NCI-H526 (cell line): ENCODE data around the gene CEP250.
A peak's percentile ranks its signal among the peaks of the same experiment; 100 is the strongest.
"Not testable (repeated sequence)": the region's sequence is repeated elsewhere in the genome, so short reads cannot be mapped to it uniquely, and the experiment has no call there.

ENCODE experiments used
- DNase-seq, 2 experiments: peaks; one replicate each; lab custom pipeline; 2025; lab: John Stamatoyannopoulos, UW

Gene CEP250, protein sequence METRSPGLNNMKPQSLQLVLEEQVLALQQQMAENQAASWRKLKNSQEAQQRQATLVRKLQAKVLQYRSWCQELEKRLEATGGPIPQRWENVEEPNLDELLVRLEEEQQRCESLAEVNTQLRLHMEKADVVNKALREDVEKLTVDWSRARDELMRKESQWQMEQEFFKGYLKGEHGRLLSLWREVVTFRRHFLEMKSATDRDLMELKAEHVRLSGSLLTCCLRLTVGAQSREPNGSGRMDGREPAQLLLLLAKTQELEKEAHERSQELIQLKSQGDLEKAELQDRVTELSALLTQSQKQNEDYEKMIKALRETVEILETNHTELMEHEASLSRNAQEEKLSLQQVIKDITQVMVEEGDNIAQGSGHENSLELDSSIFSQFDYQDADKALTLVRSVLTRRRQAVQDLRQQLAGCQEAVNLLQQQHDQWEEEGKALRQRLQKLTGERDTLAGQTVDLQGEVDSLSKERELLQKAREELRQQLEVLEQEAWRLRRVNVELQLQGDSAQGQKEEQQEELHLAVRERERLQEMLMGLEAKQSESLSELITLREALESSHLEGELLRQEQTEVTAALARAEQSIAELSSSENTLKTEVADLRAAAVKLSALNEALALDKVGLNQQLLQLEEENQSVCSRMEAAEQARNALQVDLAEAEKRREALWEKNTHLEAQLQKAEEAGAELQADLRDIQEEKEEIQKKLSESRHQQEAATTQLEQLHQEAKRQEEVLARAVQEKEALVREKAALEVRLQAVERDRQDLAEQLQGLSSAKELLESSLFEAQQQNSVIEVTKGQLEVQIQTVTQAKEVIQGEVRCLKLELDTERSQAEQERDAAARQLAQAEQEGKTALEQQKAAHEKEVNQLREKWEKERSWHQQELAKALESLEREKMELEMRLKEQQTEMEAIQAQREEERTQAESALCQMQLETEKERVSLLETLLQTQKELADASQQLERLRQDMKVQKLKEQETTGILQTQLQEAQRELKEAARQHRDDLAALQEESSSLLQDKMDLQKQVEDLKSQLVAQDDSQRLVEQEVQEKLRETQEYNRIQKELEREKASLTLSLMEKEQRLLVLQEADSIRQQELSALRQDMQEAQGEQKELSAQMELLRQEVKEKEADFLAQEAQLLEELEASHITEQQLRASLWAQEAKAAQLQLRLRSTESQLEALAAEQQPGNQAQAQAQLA (N-terminal part only)

DNA sequence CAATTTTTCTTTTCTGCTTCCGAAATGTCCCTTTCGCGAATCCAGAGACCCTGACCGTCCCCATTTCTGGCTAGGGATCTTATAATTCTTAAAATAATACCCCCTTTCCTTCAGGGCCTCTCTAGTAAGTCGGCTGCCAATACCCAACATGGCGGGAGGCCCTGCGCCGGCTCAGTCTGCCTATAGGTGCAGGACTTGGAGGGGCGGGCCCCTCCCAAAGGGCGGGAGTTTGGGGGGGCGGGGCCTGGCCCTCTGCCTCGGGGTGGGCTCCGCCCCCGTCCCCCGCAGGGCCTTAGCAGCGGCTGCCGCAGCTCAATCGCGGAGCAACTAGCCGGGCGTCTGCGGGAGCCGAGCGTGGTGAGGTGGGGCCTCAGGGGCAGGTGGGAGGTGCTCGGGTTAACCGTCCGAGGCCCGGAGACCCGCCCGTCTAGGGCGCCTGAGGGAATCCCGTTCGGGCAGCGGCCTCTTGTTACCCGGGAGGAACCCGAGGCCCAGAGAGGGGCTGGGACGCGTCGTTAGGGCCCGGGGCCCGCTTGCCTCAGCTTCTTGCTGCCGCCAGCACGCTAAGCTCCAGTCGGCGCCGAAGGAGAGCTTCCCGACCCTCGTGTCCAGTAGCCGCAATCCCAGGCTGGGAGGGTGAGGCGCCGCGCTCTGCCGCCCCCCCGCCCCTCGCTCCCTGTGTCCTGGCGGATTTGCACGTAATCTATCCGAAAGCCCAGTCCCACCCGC lies at the start of gene CEP250:
CEP250 (plus strand) TSS at position 718 of the 729 bp plus-strand sequence. CDS start 6,770 bp downstream, outside the sequence.
- DNase-seq: peak; percentile 99

DNA sequence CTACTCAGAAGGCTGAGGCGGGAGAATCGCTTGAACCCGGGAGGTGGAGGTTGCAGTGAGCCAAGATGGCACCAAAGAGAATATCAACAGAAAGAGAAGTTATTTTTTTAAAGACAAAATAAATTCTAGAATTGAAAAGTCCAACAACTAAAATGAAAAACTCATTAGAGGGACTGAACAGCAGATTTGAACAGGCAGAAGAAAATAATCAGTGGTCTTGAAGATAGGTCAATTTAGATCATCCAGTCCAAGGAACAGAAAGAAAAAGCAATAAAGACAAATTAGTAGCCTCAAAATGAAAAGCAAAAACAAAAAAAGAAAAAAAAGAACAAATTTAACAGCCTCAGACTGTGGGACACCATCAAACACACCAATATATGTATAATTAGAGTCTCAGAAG lies 49.6 kb upstream of the CEP250 start:
- no peak for DNase-seq

DNA sequence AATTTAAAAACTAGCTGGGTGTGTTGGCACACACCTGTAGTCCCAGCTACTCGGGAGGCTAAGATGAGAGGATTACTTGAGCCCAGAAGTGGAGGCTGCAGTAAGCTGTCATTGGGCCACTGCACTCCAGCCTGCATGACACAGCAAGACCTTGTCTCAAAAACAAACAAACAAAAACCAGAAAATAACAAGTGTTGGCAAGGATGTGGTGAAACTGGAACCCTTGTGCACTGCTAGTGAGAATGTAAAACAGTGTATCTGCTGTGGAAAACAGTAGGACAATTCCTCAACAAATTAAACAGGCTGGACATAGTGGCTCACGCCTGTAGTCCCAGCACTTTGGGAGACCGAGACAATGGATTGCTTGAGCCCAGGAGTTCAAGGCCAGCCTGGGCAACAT lies 47.1 kb upstream of the CEP250 start:
- no peak for DNase-seq

DNA sequence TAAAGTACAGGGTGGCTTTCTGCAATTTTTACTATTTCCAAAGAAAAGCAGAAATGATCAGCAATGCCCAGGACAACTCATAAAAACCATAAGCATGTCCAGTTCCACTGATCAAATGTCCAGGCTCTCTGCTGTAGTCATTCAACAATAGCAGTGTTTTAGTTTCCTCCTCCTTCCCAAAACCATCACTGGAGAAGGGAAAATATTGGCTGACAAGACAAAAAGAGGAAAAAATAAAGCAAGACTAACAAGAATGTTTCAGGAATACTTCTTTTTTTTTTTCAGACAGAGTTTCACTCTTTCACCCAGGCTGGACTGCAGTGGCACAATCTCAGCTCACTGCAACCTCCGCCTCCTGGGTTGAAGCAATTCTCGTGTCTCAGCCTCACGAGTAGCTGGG lies 45.9 kb upstream of the CEP250 start:
- DNase-seq: no peak

DNA sequence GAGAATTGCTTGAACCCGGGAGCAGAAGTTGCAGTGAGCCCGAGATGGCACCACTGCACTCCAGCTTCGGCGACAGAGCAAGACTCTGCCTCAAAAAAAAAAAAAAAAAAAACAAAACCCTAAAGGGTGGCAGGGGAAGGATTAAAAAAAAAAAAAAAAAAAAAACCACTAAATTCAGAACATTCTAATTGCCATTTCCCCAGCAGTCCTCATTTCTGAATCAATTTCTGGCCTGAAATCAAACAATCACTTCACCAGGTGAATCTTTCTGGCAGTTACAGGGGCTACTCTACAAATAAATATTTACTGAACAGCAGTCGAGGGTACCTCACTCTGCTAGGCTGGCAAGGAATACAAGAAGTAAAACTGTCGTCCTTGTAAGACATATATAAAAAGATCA lies 44.8 kb upstream of the CEP250 start:
- DNase-seq: no peak

DNA sequence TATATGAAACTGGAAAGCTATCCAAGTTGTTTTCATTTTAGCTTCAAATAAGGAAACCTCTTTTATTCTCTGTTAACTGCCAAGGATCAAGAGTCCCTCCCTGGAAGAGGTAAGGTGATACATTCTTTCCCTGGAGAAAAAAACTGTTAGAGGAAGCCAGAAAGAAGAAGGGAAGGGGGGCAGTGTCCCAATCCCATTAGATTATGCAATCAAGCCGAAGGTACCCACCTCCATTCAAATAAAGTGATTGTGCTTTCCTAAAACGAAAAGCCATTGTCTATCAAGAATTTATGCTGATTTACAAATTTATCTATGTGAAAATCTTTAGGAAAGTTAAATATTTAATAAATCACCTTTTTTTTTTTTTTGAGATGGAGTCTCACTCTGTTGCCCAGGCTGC lies 34.1 kb upstream of the CEP250 start:
- DNase-seq: no peak

DNA sequence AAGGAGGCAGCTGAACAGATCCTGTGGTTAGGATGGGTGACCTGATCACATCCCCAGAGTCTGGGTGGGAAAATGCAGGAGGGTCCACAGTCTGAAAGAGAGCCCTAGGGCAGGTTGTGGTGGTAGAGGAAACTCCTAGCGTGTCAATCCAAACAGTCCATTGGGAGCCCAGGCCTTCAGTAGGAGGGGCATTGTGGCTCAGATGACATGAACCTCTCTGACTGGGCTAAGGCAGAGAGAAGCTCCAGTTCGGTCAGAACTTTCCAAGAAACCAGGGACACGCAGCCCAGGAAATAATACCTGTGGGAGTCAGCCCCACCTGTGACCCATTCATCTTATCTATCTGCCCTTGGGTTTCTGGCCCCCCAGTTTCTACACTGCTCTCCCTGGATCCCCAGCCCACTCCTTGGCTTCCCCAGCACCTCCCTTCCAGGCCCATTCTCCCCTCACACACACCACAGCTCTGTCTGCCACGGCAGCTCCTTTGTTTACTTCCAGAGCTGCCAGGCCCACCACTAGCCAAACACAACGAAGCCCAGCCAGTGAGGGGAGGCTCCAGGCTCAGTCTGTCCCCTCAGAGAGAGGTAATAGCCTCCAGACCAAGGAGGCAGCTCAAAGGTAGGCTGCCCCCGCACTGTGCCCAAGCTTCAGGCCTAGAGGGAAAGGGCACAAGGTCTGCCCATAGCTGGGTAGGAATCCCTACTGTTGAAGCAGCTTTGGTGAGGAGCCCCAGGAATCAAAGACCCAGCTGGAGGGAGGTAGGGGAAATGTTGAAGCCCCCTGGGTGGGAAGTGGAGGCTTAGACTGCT lies 23.6 kb upstream of the CEP250 start:
- no peak for DNase-seq

DNA sequence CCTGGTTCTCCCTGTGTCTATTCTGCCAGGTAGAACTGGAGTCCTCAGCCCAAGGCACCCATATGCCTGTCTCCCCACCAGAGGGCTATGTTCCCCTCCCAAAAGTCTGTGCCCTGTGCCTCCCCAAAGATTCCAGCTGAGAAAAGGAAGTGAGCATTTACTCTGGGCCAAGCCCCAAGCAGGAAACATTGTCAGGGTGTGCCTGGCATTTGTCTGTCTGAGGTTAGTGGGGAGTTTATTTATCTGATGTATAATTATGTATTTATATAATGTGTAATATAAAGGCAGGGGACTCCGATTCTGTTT lies 23.0 kb upstream of the CEP250 start:
- no peak for DNase-seq

DNA sequence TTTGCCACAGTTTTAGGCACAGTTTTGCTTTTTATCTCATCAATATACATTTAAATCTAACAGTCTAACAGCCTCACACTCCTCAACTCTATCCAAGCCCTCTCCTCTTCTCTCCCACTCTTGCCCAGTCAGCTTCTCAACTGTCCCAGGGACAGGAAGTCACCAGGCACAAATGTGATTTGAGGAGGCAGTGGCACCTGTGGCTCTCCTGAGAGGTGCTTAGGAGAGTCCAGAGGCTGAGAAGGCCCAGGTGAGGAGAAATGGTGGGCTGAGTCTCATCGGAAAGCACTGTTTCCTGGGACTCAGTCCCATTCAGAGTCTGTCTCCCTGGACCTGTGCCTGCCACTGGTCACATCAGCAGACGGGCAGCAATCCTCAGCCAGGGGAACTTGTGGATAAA lies 22.1 kb upstream of the CEP250 start:
- no peak for DNase-seq

DNA sequence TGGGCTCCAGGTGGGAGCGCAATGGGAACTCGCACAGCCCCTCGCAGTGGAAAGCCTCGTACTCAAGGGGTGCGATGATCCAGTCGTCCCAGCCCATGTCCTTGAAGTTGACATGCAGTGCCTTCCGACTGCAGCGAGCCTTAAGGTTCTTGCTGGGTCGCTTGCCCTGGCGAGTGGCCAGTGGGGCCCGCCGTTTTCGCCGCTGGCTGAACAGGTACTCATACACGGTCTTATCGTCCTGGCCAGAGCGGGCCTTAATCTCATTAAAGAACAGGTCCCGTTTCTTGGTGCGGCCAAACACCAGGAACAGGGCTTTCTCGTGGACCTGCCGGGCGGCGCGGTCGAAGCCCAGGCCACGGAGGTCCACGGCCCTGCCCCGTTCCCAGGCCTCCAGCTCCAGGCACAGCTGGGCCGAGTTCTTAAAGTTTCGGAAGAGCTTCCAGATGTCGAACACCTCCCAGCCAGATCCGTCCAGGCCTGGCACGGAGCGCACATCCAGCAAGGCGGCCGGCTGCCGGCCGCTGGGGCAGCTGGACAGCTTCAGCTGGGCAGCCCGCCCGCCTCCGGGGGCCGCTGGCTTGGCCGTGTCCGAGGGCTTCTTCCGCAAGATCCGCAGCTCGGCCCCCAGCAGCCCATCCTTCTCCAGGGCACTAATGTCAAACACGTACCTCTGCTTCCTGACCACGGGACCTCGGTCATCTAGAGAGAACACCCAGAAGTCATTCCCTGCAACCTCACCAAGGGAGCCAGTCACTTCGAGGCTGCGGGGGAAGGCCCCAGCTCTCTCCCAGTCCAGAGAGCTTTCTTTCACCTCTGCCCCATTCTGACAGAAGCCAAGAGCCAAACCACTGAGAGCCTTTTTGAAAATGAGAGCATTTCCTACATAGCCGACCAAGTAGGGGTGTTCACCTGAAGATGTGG lies 21.1 kb upstream of the CEP250 start:
- DNase-seq: no peak

DNA sequence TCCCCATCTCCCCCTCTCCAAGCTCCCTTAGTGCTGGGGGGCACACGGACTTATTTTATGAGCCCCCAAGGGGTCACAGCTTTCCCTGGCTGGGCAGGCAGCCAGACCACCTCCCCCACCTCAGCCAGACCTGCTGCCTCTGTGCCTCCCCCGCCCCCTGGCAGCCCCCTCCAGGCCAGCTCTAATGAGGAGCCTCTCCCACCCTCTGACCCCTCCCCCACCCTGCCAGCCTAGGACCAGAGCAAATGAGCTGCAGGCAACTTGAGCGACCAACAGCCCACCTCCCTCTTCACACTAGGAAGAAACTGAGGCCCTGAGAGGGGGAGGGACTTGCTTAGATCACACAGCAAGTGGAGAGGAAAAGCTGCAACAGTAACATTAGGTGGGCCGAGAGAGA lies 19.2 kb upstream of the CEP250 start:
- no peak for DNase-seq

DNA sequence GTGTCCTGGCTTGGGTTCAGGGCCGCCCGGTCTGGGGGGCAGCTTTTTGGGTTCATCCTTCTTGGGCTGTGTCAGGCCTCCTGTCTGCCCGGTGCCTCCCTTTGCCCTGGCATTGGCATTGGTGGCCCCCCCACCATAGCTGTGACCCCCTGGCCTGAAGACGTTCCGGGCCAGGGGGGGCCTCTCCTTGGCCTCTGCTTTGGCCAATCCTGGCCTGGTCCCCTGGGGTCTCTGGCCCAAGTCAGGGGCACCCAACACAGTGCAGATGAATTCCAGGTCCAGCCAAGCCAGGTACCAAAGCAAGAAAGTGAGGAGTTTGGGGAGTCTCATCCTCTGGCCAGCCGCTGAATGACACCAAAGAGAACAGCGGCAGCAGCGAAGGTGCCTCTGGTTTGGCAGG lies 17.8 kb upstream of the CEP250 start:
- DNase-seq: no peak

DNA sequence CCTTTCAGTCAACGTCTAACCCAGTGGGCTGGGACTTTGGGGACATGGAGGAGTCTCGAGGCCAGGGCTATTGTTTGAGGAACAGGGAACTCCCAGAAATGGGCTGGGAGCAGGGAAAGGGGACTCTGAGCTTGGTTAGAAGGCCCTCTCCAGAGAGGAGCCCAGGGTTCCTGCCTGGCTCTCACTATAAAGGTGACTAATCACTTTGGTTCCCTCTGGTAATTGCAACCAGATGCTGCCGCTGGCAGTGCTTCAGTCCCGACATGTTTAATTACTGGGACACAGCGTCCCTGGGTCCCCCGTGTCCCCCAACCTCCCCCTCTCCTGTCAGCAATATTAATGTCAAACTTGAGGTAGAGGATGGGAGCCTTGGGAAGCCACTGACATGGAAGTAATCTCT lies 12.4 kb upstream of the CEP250 start:
- DNase-seq: no peak

DNA sequence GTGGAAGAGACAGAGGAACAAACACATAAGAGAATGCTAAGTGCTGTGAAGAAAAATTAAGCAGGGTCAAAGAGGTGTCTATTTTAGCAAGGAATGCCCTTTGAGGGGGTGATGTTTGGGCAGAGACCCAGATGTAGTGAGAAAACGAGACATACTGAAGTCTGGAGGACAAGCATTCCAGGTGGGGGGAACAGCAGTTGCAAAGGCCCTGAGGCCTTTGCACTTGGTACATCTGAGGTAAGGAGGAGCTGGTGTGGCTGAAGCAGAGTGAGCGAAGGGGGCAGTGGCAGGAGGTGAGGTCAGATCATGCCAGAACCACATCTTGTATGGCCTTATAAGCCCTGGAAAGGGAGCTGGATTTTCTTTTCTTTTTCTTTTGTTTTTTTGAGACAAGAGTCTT lies 11.2 kb upstream of the CEP250 start:
- no peak for DNase-seq

DNA sequence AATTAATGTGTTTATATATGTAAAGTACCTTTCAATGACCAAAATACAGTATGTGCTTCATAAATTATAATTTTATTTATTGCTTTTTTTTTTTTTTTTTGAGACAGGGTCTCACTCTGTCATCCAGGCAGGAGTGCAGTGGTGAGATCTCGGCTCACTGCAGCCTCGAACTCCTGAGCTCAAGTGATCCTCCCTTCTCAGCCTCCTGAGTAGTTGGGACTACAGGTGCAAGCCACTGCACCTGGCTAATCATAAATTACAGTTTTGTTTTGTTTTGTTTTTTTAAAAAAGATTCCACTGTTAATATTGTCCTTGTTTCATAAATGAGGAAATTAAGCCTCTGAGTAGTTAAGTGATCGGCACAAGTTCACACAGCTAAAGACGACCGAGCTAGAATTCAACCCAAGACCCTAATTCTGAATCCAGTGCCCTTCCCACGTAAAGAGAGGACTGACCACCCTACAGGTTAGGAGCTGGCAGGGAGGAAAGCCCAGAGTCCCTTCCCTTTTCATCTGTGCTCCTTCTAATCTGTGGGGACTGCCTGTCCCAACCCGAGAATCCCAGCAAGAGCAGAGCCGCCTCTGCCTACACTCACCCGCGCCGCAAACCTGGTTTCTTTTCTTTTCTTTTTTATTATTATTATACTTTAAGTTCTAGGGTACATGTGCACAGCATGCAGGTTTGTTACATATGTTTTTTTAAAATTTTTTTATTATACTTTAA lies 8.9 kb upstream of the CEP250 start:
- no peak for DNase-seq

DNA sequence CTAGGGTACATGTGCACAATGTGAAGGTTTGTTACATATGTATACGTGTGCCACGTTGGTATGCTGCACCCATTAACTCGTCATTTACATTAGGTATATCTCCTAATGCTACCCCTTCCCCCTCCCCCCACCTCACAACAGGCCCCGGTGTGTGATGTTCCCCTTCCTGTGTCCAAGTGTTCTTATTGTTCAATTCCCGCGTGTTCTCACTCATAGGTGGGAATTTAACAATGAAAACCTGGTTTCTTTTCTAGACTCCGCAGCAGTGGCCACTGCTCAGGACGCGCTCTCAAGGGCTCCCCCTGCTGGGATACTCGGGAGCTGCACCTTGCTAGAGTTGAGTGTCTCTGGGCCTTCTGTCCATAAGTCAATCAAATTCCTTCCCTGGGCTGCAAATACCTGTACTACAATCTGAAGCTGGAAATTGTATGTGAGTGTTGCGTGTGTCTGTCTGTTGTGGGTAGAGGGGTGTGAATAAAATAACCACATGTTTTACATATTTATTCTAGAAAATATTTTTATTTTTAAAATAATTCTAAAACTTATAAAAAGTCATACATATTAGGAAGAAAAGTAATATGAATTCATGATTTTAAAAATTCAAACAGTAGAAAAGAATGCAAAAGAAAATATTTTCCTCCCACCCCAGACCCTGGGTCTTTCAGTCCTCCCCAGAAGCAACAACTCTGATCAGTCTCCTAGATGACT lies 8.2 kb upstream of the CEP250 start:
- peak; percentile 71 to 94 for DNase-seq

DNA sequence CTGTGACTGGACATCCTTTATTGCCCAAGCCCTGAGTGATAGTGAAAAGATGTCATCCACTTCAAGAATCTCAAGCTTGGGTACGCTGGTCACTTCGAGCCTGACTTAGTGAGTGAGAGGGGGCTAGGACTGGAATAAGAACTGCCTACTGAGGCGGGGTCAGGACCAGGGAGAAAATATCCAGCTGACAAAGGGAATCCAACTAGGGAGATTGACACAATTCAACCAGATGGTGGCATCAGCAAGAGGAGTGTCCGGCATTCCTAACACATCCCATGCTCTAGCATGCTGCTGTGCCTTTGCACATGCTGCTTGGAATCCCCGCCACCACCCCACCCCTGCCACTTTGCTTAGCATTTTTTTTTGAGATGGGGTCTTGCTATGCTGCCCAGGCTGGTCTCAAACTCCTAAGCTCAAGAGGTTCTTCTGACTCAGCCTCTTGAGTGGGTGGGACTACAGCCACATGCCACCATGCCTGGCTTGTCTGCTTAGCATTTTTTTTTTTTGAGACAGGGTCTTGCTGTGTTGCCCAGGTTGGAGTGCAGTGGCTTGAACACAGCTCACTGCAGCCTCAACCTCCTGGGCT lies 6.5 kb upstream of the CEP250 start:
- no peak for DNase-seq

DNA sequence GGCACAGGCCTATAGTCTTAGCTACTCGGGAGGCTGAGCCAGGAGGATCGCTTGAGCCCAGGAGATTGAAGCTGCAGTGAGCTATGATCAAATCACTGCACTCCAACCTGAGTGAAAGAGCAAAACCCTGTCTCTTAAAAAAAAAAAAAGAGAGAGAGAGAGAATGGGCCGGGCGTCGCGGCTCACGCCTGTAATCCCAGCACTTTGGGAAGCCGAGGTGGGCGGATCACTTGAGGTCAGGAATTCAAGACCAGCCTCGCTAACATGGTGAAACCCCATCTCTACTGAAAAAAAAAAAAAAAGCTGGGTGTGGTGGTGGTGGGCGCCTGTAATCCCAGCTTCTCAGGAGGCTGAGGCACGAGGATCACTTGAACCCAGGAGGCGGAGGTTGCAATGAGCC lies 5.5 kb upstream of the CEP250 start:
- DNase-seq: not testable (repeated sequence)
